Stimulated activated naive CD4-positive, alpha-beta T cell (primary cell): ENCODE measurements around the gene SYTL2.
"Not testable (repeated sequence)": the region's sequence is repeated elsewhere in the genome, so short reads cannot be mapped to it uniquely, and the experiment has no call there.

Source experiments
- DNase-seq, 6 experiments: peaks; one replicate each; lab custom pipeline; 2025; lab: John Stamatoyannopoulos, UW

SYTL2 gene

GRCh38 chr11:85791409-85791990 is 19.4 kb downstream of the SYTL2 start:
- DNase-seq = no peak

- no peak for DNase-seq
These were observed 22.9 kb downstream of the SYTL2 start for GRCh38 chr11:85787809-85788760.

GRCh38 chr11:85787168-85787567 is 23.8 kb downstream of the SYTL2 start:
- no peak for DNase-seq

- no peak for DNase-seq
These were observed 26.3 kb downstream of the SYTL2 start for GRCh38 chr11:85784480-85785265.

- DNase-seq = no peak
These were observed 27.2 kb downstream of the SYTL2 start for GRCh38 chr11:85783758-85784157.

GRCh38 chr11:85780780-85781517 is 30.0 kb downstream of the SYTL2 start:
- not testable (repeated sequence) for DNase-seq

- DNase-seq = no peak
These were observed 30.8 kb downstream of the SYTL2 start for GRCh38 chr11:85779956-85780640.

GRCh38 chr11:85777603-85777972 is 33.4 kb downstream of the SYTL2 start:
- DNase-seq = not testable (repeated sequence)

GRCh38 chr11:85776951-85777602 is 33.9 kb downstream of the SYTL2 start:
- no peak for DNase-seq

GRCh38 chr11:85774256-85775101 is 36.5 kb downstream of the SYTL2 start:
- DNase-seq = no peak

GRCh38 chr11:85772695-85773094 is 38.2 kb downstream of the SYTL2 start:
- DNase-seq = no peak

- DNase-seq = no peak
These were observed 39.4 kb downstream of the SYTL2 start for GRCh38 chr11:85771568-85771967.

- no peak for DNase-seq
These were observed 41.2 kb downstream of the SYTL2 start for GRCh38 chr11:85769771-85770170.

GRCh38 chr11:85768473-85769146 is 42.3 kb downstream of the SYTL2 start:
- DNase-seq = no peak

GRCh38 chr11:85767246-85767945 is 43.5 kb downstream of the SYTL2 start:
- no peak for DNase-seq

- DNase-seq = no peak
These were observed 44.2 kb downstream of the SYTL2 start for GRCh38 chr11:85766721-85767161.

GRCh38 chr11:85764796-85765195 is 46.1 kb downstream of the SYTL2 start:
- no peak for DNase-seq

- no peak for DNase-seq
These were observed 48.7 kb downstream of the SYTL2 start for GRCh38 chr11:85762226-85762625.

GRCh38 chr11:85759915-85760314 is 51.0 kb downstream of the SYTL2 start:
- DNase-seq = no peak
